ENCODE results near the gene TPBGL.

Gene TPBGL

GRCh38 chr11:75275581-75275980 is 35.0 kb downstream of the TPBGL start:
- Histone ChIP-seq H3K27ac (ENCODE audit: low read depth, low read length) (peak overlapping the region; percentile 45), H3K4me3 (ENCODE audit: low read depth, low read length) (no peak overlapping the region), H3K36me3 (ENCODE audit: control insufficient read depth, insufficient read depth, low read length) (peaks cover 2% of the 10 kb centered on the region; the same call in 1 of the 2 replicates), H3K27me3 (ENCODE audit: control insufficient read depth, insufficient read depth, low read length) (no peaks in the 10 kb centered on the region), H3K9me3 (ENCODE audit: control insufficient read depth, insufficient read depth, low read length) (no peaks in the 10 kb centered on the region), H3K9ac (ENCODE audit: low read depth, low read length) (no peak overlapping the region), H3K4me1 (ENCODE audit: control insufficient read depth, insufficient read depth, low read length) (no peaks in the 10 kb centered on the region; the same call in 1 of the 2 replicates)

- Histone ChIP-seq H3K4me1 (ENCODE audit: control insufficient read depth, insufficient read depth, low read length) (no peaks in the 10 kb centered on the region; the same call in 1 of the 2 replicates), H3K36me3 (ENCODE audit: control insufficient read depth, insufficient read depth, low read length) (peaks cover 2% of the 10 kb centered on the region; the same call in 1 of the 2 replicates), H3K9ac (ENCODE audit: low read depth, low read length) (no peak overlapping the region), H3K4me3 (ENCODE audit: low read depth, low read length) (no peak overlapping the region), H3K9me3 (ENCODE audit: control insufficient read depth, insufficient read depth, low read length) (no peaks in the 10 kb centered on the region), H3K27ac (ENCODE audit: low read depth, low read length) (no peak overlapping the region), H3K27me3 (ENCODE audit: control insufficient read depth, insufficient read depth, low read length) (no peaks in the 10 kb centered on the region)
These were observed 35.6 kb downstream of the TPBGL start for GRCh38 chr11:75276186-75276585.

GRCh38 chr11:75276686-75277085 is 36.1 kb downstream of the TPBGL start:
- H3K27me3 ChIP-seq (ENCODE audit: control insufficient read depth, insufficient read depth, low read length), result no peaks in the 10 kb centered on the region
- H3K4me3 ChIP-seq (ENCODE audit: low read depth, low read length), result no peak overlapping the region
- H3K9ac ChIP-seq (ENCODE audit: low read depth, low read length), result no peak overlapping the region
- H3K27ac ChIP-seq (ENCODE audit: low read depth, low read length), result no peak overlapping the region
- peaks cover 2% of the 10 kb centered on the region; the same call in 1 of the 2 replicates for H3K36me3 ChIP-seq (ENCODE audit: control insufficient read depth, insufficient read depth, low read length)
- H3K4me1 ChIP-seq (ENCODE audit: control insufficient read depth, insufficient read depth, low read length), result no peaks in the 10 kb centered on the region; the same call in 1 of the 2 replicates
- H3K9me3 ChIP-seq (ENCODE audit: control insufficient read depth, insufficient read depth, low read length), result no peaks in the 10 kb centered on the region

GRCh38 chr11:75277211-75277805 is 36.7 kb downstream of the TPBGL start:
- no peaks in the 10 kb centered on the region for H3K9me3 ChIP-seq (ENCODE audit: control insufficient read depth, insufficient read depth, low read length)
- H3K4me3 ChIP-seq (ENCODE audit: low read depth, low read length), result no peak overlapping the region
- no peak overlapping the region for H3K9ac ChIP-seq (ENCODE audit: low read depth, low read length)
- H3K27me3 ChIP-seq (ENCODE audit: control insufficient read depth, insufficient read depth, low read length), result no peaks in the 10 kb centered on the region
- no peak overlapping the region for H3K27ac ChIP-seq (ENCODE audit: low read depth, low read length)
- H3K36me3 ChIP-seq (ENCODE audit: control insufficient read depth, insufficient read depth, low read length), result peaks cover 2% of the 10 kb centered on the region; the same call in 1 of the 2 replicates
- H3K4me1 ChIP-seq (ENCODE audit: control insufficient read depth, insufficient read depth, low read length), result no peaks in the 10 kb centered on the region; the same call in 1 of the 2 replicates

GRCh38 chr11:75277991-75278790 is 37.6 kb downstream of the TPBGL start:
- H3K36me3 ChIP-seq (ENCODE audit: control insufficient read depth, insufficient read depth, low read length), result peaks cover 2% of the 10 kb centered on the region; the same call in 1 of the 2 replicates

GRCh38 chr11:75279273-75279672 is 38.7 kb downstream of the TPBGL start:
- H3K9me3 ChIP-seq (ENCODE audit: control insufficient read depth, insufficient read depth, low read length), result no peaks in the 10 kb centered on the region
- H3K27ac ChIP-seq (ENCODE audit: low read depth, low read length), result no peak overlapping the region
- no peak overlapping the region for H3K4me3 ChIP-seq (ENCODE audit: low read depth, low read length)
- peaks cover 2% of the 10 kb centered on the region; the same call in 1 of the 2 replicates for H3K36me3 ChIP-seq (ENCODE audit: control insufficient read depth, insufficient read depth, low read length)
- H3K4me1 ChIP-seq (ENCODE audit: control insufficient read depth, insufficient read depth, low read length), result no peaks in the 10 kb centered on the region; the same call in 1 of the 2 replicates
- no peak overlapping the region for H3K9ac ChIP-seq (ENCODE audit: low read depth, low read length)
- no peaks in the 10 kb centered on the region for H3K27me3 ChIP-seq (ENCODE audit: control insufficient read depth, insufficient read depth, low read length)

More at GRCh38 chr11:75277991-75278790, 37.6 kb downstream of the TPBGL start:
- Histone ChIP-seq H3K27ac (ENCODE audit: low read depth, low read length) (no peak overlapping the region), H3K4me1 (ENCODE audit: control insufficient read depth, insufficient read depth, low read length) (no peaks in the 10 kb centered on the region; the same call in 1 of the 2 replicates), H3K27me3 (ENCODE audit: control insufficient read depth, insufficient read depth, low read length) (no peaks in the 10 kb centered on the region), H3K4me3 (ENCODE audit: low read depth, low read length) (no peak overlapping the region), H3K9me3 (ENCODE audit: control insufficient read depth, insufficient read depth, low read length) (no peaks in the 10 kb centered on the region), H3K9ac (ENCODE audit: low read depth, low read length) (no peak overlapping the region)

GRCh38 chr11:75280227-75280701 is 39.7 kb downstream of the TPBGL start:
- Histone ChIP-seq H3K27ac (ENCODE audit: low read depth, low read length) (no peak overlapping the region), H3K4me3 (ENCODE audit: low read depth, low read length) (no peak overlapping the region), H3K9ac (ENCODE audit: low read depth, low read length) (no peak overlapping the region), H3K27me3 (ENCODE audit: control insufficient read depth, insufficient read depth, low read length) (no peaks in the 10 kb centered on the region), H3K4me1 (ENCODE audit: control insufficient read depth, insufficient read depth, low read length) (no peaks in the 10 kb centered on the region; the same call in 1 of the 2 replicates), H3K36me3 (ENCODE audit: control insufficient read depth, insufficient read depth, low read length) (peaks cover 2% of the 10 kb centered on the region; the same call in 1 of the 2 replicates), H3K9me3 (ENCODE audit: control insufficient read depth, insufficient read depth, low read length) (no peaks in the 10 kb centered on the region)

GRCh38 chr11:75280770-75281468 is 40.3 kb downstream of the TPBGL start:
- Histone ChIP-seq H3K4me1 (ENCODE audit: control insufficient read depth, insufficient read depth, low read length) (no peaks in the 10 kb centered on the region), H3K4me3 (ENCODE audit: low read depth, low read length) (no peak overlapping the region), H3K9ac (ENCODE audit: low read depth, low read length) (no peak overlapping the region), H3K27me3 (ENCODE audit: control insufficient read depth, insufficient read depth, low read length) (no peaks in the 10 kb centered on the region), H3K27ac (ENCODE audit: low read depth, low read length) (no peak overlapping the region), H3K9me3 (ENCODE audit: control insufficient read depth, insufficient read depth, low read length) (no peaks in the 10 kb centered on the region), H3K36me3 (ENCODE audit: control insufficient read depth, insufficient read depth, low read length) (peaks cover 2% of the 10 kb centered on the region; the same call in 1 of the 2 replicates)

- Histone ChIP-seq H3K4me3 (ENCODE audit: low read depth, low read length) (no peak overlapping the region), H3K9ac (ENCODE audit: low read depth, low read length) (no peak overlapping the region), H3K9me3 (ENCODE audit: control insufficient read depth, insufficient read depth, low read length) (no peaks in the 10 kb centered on the region), H3K36me3 (ENCODE audit: control insufficient read depth, insufficient read depth, low read length) (no peaks in the 10 kb centered on the region; the same call in 1 of the 2 replicates), H3K4me1 (ENCODE audit: control insufficient read depth, insufficient read depth, low read length) (no peaks in the 10 kb centered on the region), H3K27me3 (ENCODE audit: control insufficient read depth, insufficient read depth, low read length) (no peaks in the 10 kb centered on the region), H3K27ac (ENCODE audit: low read depth, low read length) (no peak overlapping the region)
These were observed 41.0 kb downstream of the TPBGL start for GRCh38 chr11:75281469-75282095.

- H3K27ac ChIP-seq (ENCODE audit: low read depth, low read length), result no peak overlapping the region
These were observed 42.9 kb downstream of the TPBGL start for GRCh38 chr11:75283391-75283931.

More at GRCh38 chr11:75283391-75283931, 42.9 kb downstream of the TPBGL start:
- no peaks in the 10 kb centered on the region for H3K4me1 ChIP-seq (ENCODE audit: control insufficient read depth, insufficient read depth, low read length)
- H3K27me3 ChIP-seq (ENCODE audit: control insufficient read depth, insufficient read depth, low read length), result no peaks in the 10 kb centered on the region
- peaks cover 2% of the 10 kb centered on the region; the same call in 1 of the 2 replicates for H3K36me3 ChIP-seq (ENCODE audit: control insufficient read depth, insufficient read depth, low read length)
- H3K9ac ChIP-seq (ENCODE audit: low read depth, low read length), result no peak overlapping the region
- no peak overlapping the region for H3K4me3 ChIP-seq (ENCODE audit: low read depth, low read length)
- H3K9me3 ChIP-seq (ENCODE audit: control insufficient read depth, insufficient read depth, low read length), result no peaks in the 10 kb centered on the region

All from HUES48 (cell line).